Calu3 (cell line): ENCODE data around the gene MYLK. TPM values are rescaled to one million over a fixed set of nuclear protein-coding genes. Genes with fewer than 3 reads are reported as not detected.

Experiments used
- BruUV-seq: library from RNA; stranded (reverse); fragments of 400-500 nt; replicated peaks from 2 replicates; lab custom pipeline; 2021; lab: Mats Ljungman, UMichigan
- CTCF ChIA-PET: fragments of 300-600 bp; sonication (Branson Sonifier 250); formaldehyde crosslinking; loops from one replicate; lab custom pipeline; 2022; ENCODE audit warnings: antibody characterized with exemption; lab: Charles Lee
- DNase-seq: peaks from one replicate; pipeline ENCODE4 v3.0.0; 2022
- H3K27ac Mint-ChIP-seq: one replicate; pipeline ENCODE4 v1.8.0; 2022; ENCODE audit warnings: mixed read lengths; ENCODE audit not compliant: unreplicated experiment
- H3K27me3 Mint-ChIP-seq: one replicate; pipeline ENCODE4 v1.8.0; 2022; ENCODE audit warnings: mixed read lengths; ENCODE audit not compliant: unreplicated experiment
- H3K36me3 Mint-ChIP-seq: one replicate; pipeline ENCODE4 v1.8.0; 2022; ENCODE audit warnings: mild to moderate bottlenecking, moderate library complexity, mixed read lengths; ENCODE audit not compliant: insufficient read depth, unreplicated experiment
- H3K4me1 Mint-ChIP-seq: one replicate; pipeline ENCODE4 v1.8.0; 2022; ENCODE audit warnings: mild to moderate bottlenecking, low read depth, mixed read lengths; ENCODE audit not compliant: unreplicated experiment
- H3K4me3 Mint-ChIP-seq: one replicate; pipeline ENCODE4 v1.8.0; 2022; ENCODE audit warnings: mild to moderate bottlenecking, low read depth, moderate library complexity, mixed read lengths; ENCODE audit not compliant: unreplicated experiment
- H3K9me3 Mint-ChIP-seq: one replicate; pipeline ENCODE4 v1.8.0; 2022; ENCODE audit warnings: low read depth, mixed read lengths; ENCODE audit not compliant: unreplicated experiment
- intact Hi-C: fragments of 100-400 bp; cut with micrococcal nuclease; formaldehyde crosslinking; loops from one replicate; pipeline ENCODE4 v1.10.0; 2022; ENCODE audit not compliant: unreplicated experiment
- total RNA-seq: library from RNA; stranded (reverse); gene quantifications from 2 replicates; pipeline ENCODE4 v1.2.3, GENCODE V29; 2022
- TF ChIP-seq, protein P1 (sequence below): fragments of 200-600 bp; IDR thresholded peaks from one replicate; pipeline ENCODE4 v1.8.0; 2022; ENCODE audit warnings: antibody characterized with exemption; ENCODE audit not compliant: unreplicated experiment

MYLK gene
- total RNA-seq, 1 experiment from 2014 or later = 10.7 TPM

DNA sequence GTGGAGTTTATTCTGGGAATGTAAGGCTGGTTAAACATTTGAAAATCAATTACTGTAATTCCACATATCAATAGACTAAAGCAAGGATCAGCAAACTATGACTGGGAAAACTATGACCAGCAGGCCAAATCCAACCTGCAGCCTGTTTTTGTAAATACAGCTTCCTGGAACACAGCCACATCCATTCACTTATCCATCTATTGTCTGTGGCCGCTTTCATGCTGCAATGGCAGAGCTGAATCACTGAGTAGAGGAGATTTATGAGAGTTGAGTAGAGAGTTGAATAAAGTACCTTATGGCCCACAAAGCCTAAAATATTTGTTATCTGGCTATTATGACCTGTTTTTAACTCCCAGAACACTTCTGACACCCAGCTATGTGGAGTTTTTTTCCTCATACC, 12.2 kb downstream of the MYLK start:
- intact Hi-C loops = no loop called here
- Mint-ChIP-seq H3K4me3 (no peak overlapping the region), H3K9me3 (peaks cover 4% of the 10 kb centered on the region), H3K27me3 (no peaks in the 10 kb centered on the region), H3K27ac (no peak overlapping the region), H3K4me1 (peaks cover 2% of the 10 kb centered on the region), H3K36me3 (no peaks in the 10 kb centered on the region)
- TF ChIP-seq, protein P1, sequence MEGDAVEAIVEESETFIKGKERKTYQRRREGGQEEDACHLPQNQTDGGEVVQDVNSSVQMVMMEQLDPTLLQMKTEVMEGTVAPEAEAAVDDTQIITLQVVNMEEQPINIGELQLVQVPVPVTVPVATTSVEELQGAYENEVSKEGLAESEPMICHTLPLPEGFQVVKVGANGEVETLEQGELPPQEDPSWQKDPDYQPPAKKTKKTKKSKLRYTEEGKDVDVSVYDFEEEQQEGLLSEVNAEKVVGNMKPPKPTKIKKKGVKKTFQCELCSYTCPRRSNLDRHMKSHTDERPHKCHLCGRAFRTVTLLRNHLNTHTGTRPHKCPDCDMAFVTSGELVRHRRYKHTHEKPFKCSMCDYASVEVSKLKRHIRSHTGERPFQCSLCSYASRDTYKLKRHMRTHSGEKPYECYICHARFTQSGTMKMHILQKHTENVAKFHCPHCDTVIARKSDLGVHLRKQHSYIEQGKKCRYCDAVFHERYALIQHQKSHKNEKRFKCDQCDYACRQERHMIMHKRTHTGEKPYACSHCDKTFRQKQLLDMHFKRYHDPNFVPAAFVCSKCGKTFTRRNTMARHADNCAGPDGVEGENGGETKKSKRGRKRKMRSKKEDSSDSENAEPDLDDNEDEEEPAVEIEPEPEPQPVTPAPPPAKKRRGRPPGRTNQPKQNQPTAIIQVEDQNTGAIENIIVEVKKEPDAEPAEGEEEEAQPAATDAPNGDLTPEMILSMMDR = no peak
- no peak for DNase-seq
- no TSS peak for BruUV-seq
- CTCF ChIA-PET = no interaction called here

DNA sequence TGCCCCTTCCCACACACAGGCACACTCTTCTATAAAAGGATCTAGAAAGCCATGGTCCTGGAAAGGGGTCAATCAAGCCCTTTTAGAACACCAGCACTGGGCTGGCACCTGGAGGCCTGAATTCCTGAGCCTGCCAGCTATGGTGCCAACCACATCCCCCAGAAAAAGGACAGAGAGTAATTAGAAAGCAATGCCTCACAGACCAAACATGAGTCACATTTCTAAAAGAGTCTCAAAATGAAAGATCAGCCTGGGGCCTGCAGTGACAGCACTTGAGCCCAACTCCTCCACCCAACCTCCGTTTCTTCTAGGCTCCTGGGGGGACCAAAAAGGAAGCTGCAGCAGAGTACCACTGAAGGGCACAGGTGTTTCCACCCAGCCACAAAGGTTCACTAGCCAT, 14.1 kb downstream of the MYLK start:
- TF ChIP-seq, protein P1 = no peak
- DNase-seq = no peak
- Mint-ChIP-seq H3K9me3 (peaks cover 6% of the 10 kb centered on the region), H3K27ac (no peak overlapping the region), H3K27me3 (no peaks in the 10 kb centered on the region), H3K4me1 (no peaks in the 10 kb centered on the region), H3K4me3 (no peak overlapping the region), H3K36me3 (no peaks in the 10 kb centered on the region)
- CTCF ChIA-PET = no interaction called here
- intact Hi-C loops = no loop called here
- BruUV-seq = no TSS peak

DNA sequence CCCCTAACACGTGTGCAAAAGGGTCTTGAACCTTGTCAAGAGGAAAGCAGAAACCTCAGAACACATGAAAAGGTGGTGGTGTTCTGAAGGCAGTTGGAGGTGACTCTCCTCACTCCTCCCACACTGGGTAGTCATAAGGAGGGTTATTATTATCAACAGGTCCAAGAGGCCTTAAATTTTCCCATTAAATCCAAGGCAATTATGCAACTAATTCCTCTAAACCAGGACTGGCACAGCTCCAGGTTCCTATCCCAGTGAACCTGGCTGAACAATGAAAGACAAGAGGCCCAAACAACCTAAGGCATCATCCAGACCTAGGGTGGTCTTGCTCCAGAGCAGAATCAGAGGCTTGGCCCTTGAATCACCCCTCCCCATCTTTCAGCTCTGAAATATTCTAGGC, 15.0 kb downstream of the MYLK start:
- Mint-ChIP-seq H3K27ac (no peak overlapping the region), H3K36me3 (no peaks in the 10 kb centered on the region), H3K27me3 (no peaks in the 10 kb centered on the region), H3K9me3 (peaks cover 6% of the 10 kb centered on the region), H3K4me1 (no peaks in the 10 kb centered on the region), H3K4me3 (no peak overlapping the region)
- no TSS peak for BruUV-seq
- intact Hi-C loops = no loop called here
- TF ChIP-seq, protein P1 = no peak
- CTCF ChIA-PET = no interaction called here
- DNase-seq = no peak

DNA sequence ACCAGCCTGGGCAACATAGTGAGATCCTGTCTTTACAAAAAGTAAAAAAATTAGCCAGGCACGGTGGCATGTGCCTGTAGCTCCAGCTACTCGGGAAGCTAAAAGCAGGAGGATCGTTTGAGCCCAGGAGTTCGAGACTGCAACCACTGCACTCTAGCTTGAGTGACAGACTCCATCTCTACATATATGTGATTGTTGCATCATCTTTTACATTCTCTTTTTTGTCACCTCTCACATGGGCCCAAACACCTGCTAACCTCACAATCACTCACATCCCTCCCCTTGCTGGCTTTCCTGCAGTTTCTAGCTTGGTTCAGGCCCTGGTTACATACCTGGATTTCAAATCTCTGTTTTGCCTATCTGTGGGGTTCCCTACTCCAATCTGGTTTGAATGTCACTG, 19.4 kb downstream of the MYLK start:
- Mint-ChIP-seq H3K27ac (no peak overlapping the region), H3K36me3 (no peaks in the 10 kb centered on the region), H3K4me3 (no peak overlapping the region), H3K4me1 (no peaks in the 10 kb centered on the region), H3K9me3 (peaks cover 3% of the 10 kb centered on the region), H3K27me3 (no peaks in the 10 kb centered on the region)
- TF ChIP-seq, protein P1 = no peak
- no peak for DNase-seq
- intact Hi-C loops = no loop called here
- CTCF ChIA-PET = no interaction called here
- BruUV-seq = no TSS peak
